NCI-H2196 (cell line): ENCODE results near the gene LILRA5.
A peak's percentile ranks its signal among the peaks of the same experiment; 100 is the strongest.
"Not testable (repeated sequence)": the region's sequence is repeated elsewhere in the genome, so short reads cannot be mapped to it uniquely, and the experiment has no call there.

Experiments used
- DNase-seq: peaks from one replicate; lab custom pipeline; 2025; ENCODE audit not compliant: unreplicated experiment; lab: John Stamatoyannopoulos, UW

Gene LILRA5

GRCh38 chr19:54335164-54335563, 22.2 kb upstream of the LILRA5 start:
- no peak for DNase-seq

GRCh38 chr19:54333586-54334298, 20.8 kb upstream of the LILRA5 start:
- DNase-seq, result no peak

GRCh38 chr19:54332149-54332548, 19.2 kb upstream of the LILRA5 start:
- DNase-seq, result no peak

- DNase-seq, result no peak
Observed at GRCh38 chr19:54331626-54332025, 18.7 kb upstream of the LILRA5 start.

- no peak for DNase-seq
Observed at GRCh38 chr19:54329476-54330165, 16.7 kb upstream of the LILRA5 start.

- not testable (repeated sequence) for DNase-seq
Observed at GRCh38 chr19:54328781-54329180, 15.8 kb upstream of the LILRA5 start.

- no peak for DNase-seq
Observed at GRCh38 chr19:54325631-54326030, 12.7 kb upstream of the LILRA5 start.

- peak; percentile 45 for DNase-seq
Observed at GRCh38 chr19:54325194-54325621, 12.2 kb upstream of the LILRA5 start.

- DNase-seq, result no peak
Observed at GRCh38 chr19:54324071-54324470, 11.1 kb upstream of the LILRA5 start.

GRCh38 chr19:54322934-54323333, 10.0 kb upstream of the LILRA5 start:
- not testable (repeated sequence) for DNase-seq

- not testable (repeated sequence) for DNase-seq
Observed at GRCh38 chr19:54322295-54322694, 9.3 kb upstream of the LILRA5 start.

- no peak for DNase-seq
Observed at GRCh38 chr19:54319892-54320670, 7.1 kb upstream of the LILRA5 start.

- DNase-seq, result no peak
Observed at GRCh38 chr19:54319049-54319448, 6.1 kb upstream of the LILRA5 start.

- no peak for DNase-seq
Observed at GRCh38 chr19:54317965-54318240, 4.9 kb upstream of the LILRA5 start.

GRCh38 chr19:54317108-54317964, 4.4 kb upstream of the LILRA5 start:
- DNase-seq, result no peak

- no peak for DNase-seq
Observed at GRCh38 chr19:54316746-54317107, 3.8 kb upstream of the LILRA5 start.

- no peak for DNase-seq
Observed at GRCh38 chr19:54315956-54316355, 3.0 kb upstream of the LILRA5 start.

GRCh38 chr19:54312011-54312410, 955 bp downstream of the LILRA5 start:
- no peak for DNase-seq

GRCh38 chr19:54311486-54311885, 1.5 kb downstream of the LILRA5 start:
- DNase-seq, result no peak

- DNase-seq, result no peak
Observed at GRCh38 chr19:54310543-54310942, 2.4 kb downstream of the LILRA5 start.

- DNase-seq, result no peak
Observed at GRCh38 chr19:54309811-54310210, 3.2 kb downstream of the LILRA5 start.
